ENCODE data around the gene INPP5F.
A peak's percentile ranks its signal among the peaks of the same experiment; 100 is the strongest.

The INPP5F gene

GRCh38 chr10:119715628-119716505 lies 10.0 kb upstream of the INPP5F start:
- TF ChIP-seq BHLHE40 (IDR thresholded peaks at IDR 0.05; ENCODE audit: borderline replicate concordance) (no peak), ZNF384 (IDR thresholded peaks at IDR 0.05) (no peak), SP1 (IDR thresholded peaks at IDR 0.05) (no peak), FOXM1 (IDR thresholded peaks at IDR 0.05; ENCODE audit: borderline replicate concordance) (no peak), FOXK2 (IDR thresholded peaks at IDR 0.05) (no peak), TARDBP (IDR thresholded peaks at IDR 0.05) (no peak), ELF4 (IDR thresholded peaks at IDR 0.05) (no peak), FOXA1 (IDR thresholded peaks at IDR 0.05) (no peak)
- ChIA-PET POLR2A (interaction anchor here (4.1 kb wide), 1 partner anchor 9 kb away, joined by 37 read pairs; the partner anchor contains the start of gene INPP5F), CTCF (no interaction called here)
- no peak for DNase-seq (ENCODE audit: extremely low spot score)

GRCh38 chr10:119723161-119723560 lies 2.7 kb upstream of the INPP5F start:
- ChIA-PET POLR2A (interaction anchor here (1.0 kb wide), 1 partner anchor 19 kb away, joined by 3 read pairs; no protein-coding TSS in a partner anchor), CTCF (no interaction called here)
- no peak for DNase-seq (ENCODE audit: extremely low spot score)
- TF ChIP-seq FOXA1 (IDR thresholded peaks at IDR 0.05) (no peak), LEF1 (IDR thresholded peaks at IDR 0.05; ENCODE audit: borderline replicate concordance) (no peak), FOXM1 (IDR thresholded peaks at IDR 0.05; ENCODE audit: borderline replicate concordance) (no peak)

GRCh38 chr10:119723624-119724023 lies 2.2 kb upstream of the INPP5F start:
- CTCF ChIA-PET = no interaction called here
- POLR2A ChIA-PET = interaction anchor here (1.0 to 3.7 kb wide), 2 partner anchors 9 to 19 kb away, joined by 3 to 37 read pairs; no protein-coding TSS in a partner anchor

GRCh38 chr10:119724593-119725516 lies 995 bp upstream of the INPP5F start:
- TF ChIP-seq ZNF384 (IDR thresholded peaks at IDR 0.05) (peak; percentile 44; the same call in 1 of the 2 replicates), L3MBTL2 (conservative IDR thresholded peaks at IDR 0.05) (peak; percentile 89), PKNOX1 (IDR thresholded peaks at IDR 0.05) (0 out of 2 replicates have a peak, but pooled peaks have one; percentile 3), SUZ12 (IDR thresholded peaks at IDR 0.05) (no peak)
- POLR2A ChIA-PET = interaction anchor here (0.8 to 3.7 kb wide), 18 partner anchors 10 to 168 kb away, joined by 3 to 37 read pairs (median 6); partner anchors contain the start of genes BAG3, SEC23IP and TIAL1
- CTCF ChIA-PET = interaction anchor here (1.1 to 1.7 kb wide), 2 partner anchors 26 to 38 kb away, joined by 3 to 9 read pairs; no protein-coding TSS in a partner anchor
- DNase-seq (ENCODE audit: extremely low spot score) = peak; percentile 36

More at GRCh38 chr10:119723624-119724023, 2.2 kb upstream of the INPP5F start:
- DNase-seq (ENCODE audit: extremely low spot score) = no peak
- TF ChIP-seq BHLHE40 (IDR thresholded peaks at IDR 0.05; ENCODE audit: borderline replicate concordance) = no peak
- no peak for TF ChIP-seq HDGF (IDR thresholded peaks at IDR 0.05; ENCODE audit: borderline replicate concordance)
- TF ChIP-seq LEF1 (IDR thresholded peaks at IDR 0.05; ENCODE audit: borderline replicate concordance) = no peak
- no peak for TF ChIP-seq FOXM1 (IDR thresholded peaks at IDR 0.05; ENCODE audit: borderline replicate concordance)
- no peak for TF ChIP-seq SUZ12 (IDR thresholded peaks at IDR 0.05)
- no peak for TF ChIP-seq CTBP1 (IDR thresholded peaks at IDR 0.05; ENCODE audit: borderline replicate concordance)
- no peak for TF ChIP-seq FOXA1 (IDR thresholded peaks at IDR 0.05)
- no peak for TF ChIP-seq SP1 (IDR thresholded peaks at IDR 0.05)

- CTCF ChIA-PET = interaction anchor here (0.9 to 1.7 kb wide), 3 partner anchors 12 to 38 kb away, joined by 3 to 9 read pairs (median 3); no protein-coding TSS in a partner anchor
- DNase-seq (ENCODE audit: extremely low spot score) = no peak
- POLR2A ChIA-PET = interaction anchor here (0.6 to 3.7 kb wide), 20 partner anchors 10 to 167 kb away, joined by 3 to 37 read pairs (median 6); partner anchors contain the start of genes BAG3, SEC23IP and TIAL1
- TF ChIP-seq LEF1 (IDR thresholded peaks at IDR 0.05; ENCODE audit: borderline replicate concordance) (no peak), ELF4 (IDR thresholded peaks at IDR 0.05) (no peak), NFRKB (IDR thresholded peaks at IDR 0.05) (no peak), L3MBTL2 (conservative IDR thresholded peaks at IDR 0.05) (peak; percentile 45; the same call in 1 of the 2 replicates), FOXK2 (IDR thresholded peaks at IDR 0.05) (no peak), HDGF (IDR thresholded peaks at IDR 0.05; ENCODE audit: borderline replicate concordance) (no peak), BHLHE40 (IDR thresholded peaks at IDR 0.05; ENCODE audit: borderline replicate concordance) (no peak), ARNT (IDR thresholded peaks at IDR 0.05) (no peak)
Observed at GRCh38 chr10:119725517-119725827, 378 bp upstream of the INPP5F start.

- DNase-seq (ENCODE audit: extremely low spot score) = no peak
- TF ChIP-seq NFRKB (IDR thresholded peaks at IDR 0.05) (no peak), PKNOX1 (IDR thresholded peaks at IDR 0.05) (no peak), L3MBTL2 (conservative IDR thresholded peaks at IDR 0.05) (no peak), TARDBP (IDR thresholded peaks at IDR 0.05) (no peak)
- ChIA-PET POLR2A (interaction anchor here (0.8 to 3.7 kb wide), 13 partner anchors 8 to 166 kb away, joined by 3 to 37 read pairs (median 7); partner anchors contain the start of genes BAG3 and SEC23IP), CTCF (no interaction called here)
Observed at GRCh38 chr10:119726676-119727261, 919 bp downstream of the INPP5F start.

Measured in HEK293T (cell line).